Activated CD4-positive, alpha-beta T cell treated with anti-CD3 and anti-CD28 coated beads, Interleukin-2, amount 50 U/mL, for 48 hours (primary cell): ENCODE results near the gene GNG3.
"Not testable (repeated sequence)": the region's sequence is repeated elsewhere in the genome, so short reads cannot be mapped to it uniquely, and the experiment has no call there.

ENCODE experiments used
- DNase-seq, 2 experiments: peaks; one replicate each; pipeline ENCODE4 v3.0.0-alpha.2; 2020

The GNG3 gene

GRCh38 chr11:62707277-62707861, at the start of gene GNG3, which contains the start of gene BSCL2:
GNG3 (plus strand) TSS chr11:62707676; CDS start chr11:62708296, 620 bp downstream.
BSCL2 (minus strand) TSS chr11:62707424; CDS start chr11:62707195, 229 bp downstream.
- DNase-seq = no peak

- peak; percentile 59 for DNase-seq
Measured at GRCh38 chr11:62664405-62665074, 42.9 kb upstream of the GNG3 start.

- DNase-seq = peak; percentile 96 to 97
Measured at GRCh38 chr11:62665075-62665598, 42.3 kb upstream of the GNG3 start, which contains the start of the genes C11orf98 and CSKMT. C11orf98 (minus strand) TSS chr11:62665210; CDS start chr11:62665169, 41 bp downstream. CSKMT (plus strand) TSS chr11:62665312; CDS start chr11:62665880, 568 bp downstream.

DNA sequence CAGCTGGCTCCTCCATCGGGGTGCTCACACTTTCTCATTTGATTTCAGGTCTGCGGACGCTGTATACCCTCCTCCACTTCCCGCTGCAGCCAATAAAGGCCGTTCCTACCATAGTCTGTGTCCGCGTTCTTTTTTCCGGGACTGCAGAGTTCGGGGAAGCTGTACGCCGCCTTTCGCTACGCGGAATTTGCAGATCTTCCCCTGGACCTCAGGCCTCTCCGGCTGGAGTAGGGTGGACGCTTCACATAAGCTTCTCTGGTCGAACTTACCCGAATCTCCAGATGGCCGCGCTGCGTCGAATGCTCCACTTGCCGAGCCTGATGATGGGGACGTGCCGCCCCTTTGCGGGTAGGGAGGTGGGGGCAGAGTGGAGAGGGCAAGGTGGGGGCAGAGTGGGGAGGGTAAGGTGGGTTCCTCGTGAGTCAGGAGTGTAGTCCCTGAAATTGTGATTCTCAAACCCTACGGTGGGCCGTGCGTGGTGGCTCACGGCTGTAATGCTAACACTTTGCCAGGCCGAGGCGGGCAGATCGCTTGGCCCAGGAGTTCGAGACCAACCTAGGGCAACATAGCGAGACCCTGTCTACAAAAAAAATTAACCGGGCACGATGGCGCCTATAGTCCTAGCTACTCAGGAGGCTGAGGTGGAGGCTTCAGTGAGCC, 41.7 kb upstream of the GNG3 start:
- DNase-seq = peak; percentile 60 to 67

- peak in 1 of 2 experiments; percentile 37 for DNase-seq
Measured at GRCh38 chr11:62666259-62666926, 41.1 kb upstream of the GNG3 start.

DNA sequence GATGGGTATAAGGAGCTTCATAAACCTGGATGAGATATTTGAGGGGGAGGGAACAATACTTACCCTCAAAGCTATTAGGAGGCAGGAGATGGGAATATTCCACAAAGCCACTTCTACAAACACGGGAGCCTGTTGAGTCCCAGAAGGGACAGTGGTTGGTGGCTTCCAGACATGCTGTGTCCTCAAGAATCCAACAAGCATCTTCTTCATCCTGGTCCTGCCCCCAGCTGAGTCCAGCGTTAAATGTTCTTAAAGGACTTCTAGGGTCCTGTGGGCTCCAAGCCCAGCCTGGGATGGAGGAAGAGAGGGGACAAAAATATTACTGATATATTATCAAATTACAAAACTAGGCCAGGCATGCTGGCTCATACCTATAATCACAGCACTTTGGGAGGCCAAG, 40.0 kb upstream of the GNG3 start:
- no peak for DNase-seq

DNA sequence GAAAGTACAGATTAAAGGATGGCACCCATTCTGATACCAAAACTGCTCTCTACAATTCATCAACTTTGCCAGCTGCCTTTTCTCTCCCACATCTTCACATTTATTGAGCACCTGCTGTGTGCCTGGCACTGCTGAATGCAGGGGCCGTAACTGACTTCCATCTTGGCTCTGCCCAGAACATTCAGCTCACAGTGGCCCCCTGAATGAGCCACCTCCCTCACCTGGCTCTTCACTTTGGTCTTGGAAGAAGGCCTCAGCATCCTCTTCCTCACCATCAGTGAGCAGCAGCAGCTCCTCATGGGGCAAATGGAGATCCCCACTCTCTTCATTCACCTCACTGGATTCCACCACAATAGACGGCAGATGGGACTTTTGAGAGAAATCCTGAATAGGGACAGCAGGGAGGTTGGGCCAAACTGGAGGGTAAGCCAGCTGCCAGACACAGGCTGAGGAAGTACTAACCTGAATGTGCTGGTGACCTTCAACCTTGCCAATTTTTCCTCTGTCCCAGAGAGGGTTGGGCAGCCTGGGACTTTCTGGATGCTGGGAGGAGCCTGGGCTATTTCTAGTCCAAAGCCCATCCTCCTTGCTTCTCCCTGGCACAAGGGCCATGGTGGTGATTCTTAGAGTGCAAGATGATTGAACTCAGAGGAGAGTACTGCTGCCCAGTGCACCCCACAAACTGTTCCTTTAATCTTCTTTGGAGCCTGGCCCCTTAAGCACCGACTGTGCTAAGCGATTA, 37.9 kb upstream of the GNG3 start:
- DNase-seq = no peak

- no peak for DNase-seq
Measured at GRCh38 chr11:62671236-62671607, 36.3 kb upstream of the GNG3 start.

GRCh38 chr11:62671608-62672389, 35.7 kb upstream of the GNG3 start, which contains the start of the genes LBHD1 and UQCC3:
LBHD1 (minus strand) TSS chr11:62672267; CDS start chr11:62670031, 2,236 bp downstream.
UQCC3 (plus strand) TSS chr11:62671673; CDS start chr11:62671746, 73 bp downstream.
- peak; percentile 76 to 83 for DNase-seq

DNA sequence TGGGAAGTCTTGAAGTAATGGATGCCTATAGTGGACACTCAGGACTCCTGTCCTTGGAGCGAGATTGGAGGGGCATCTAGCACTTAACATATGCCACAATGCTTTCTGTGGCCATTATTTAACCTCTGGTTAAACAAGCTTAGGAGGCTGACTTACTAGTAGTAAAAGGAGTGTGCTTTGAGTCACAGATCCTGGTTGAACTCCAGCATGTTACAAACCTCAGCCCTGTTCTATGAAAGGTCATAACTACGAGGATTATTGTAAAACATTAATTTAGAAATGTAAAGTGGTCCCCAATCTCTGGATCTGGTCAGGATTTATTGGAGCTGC, 34.3 kb upstream of the GNG3 start:
- DNase-seq = no peak

- DNase-seq = not testable (repeated sequence)
Measured at GRCh38 chr11:62675415-62675814, 32.1 kb upstream of the GNG3 start.

GRCh38 chr11:62676698-62677097, 30.8 kb upstream of the GNG3 start:
- DNase-seq = no peak

- no peak for DNase-seq
Measured at GRCh38 chr11:62677156-62677555, 30.3 kb upstream of the GNG3 start.

- no peak for DNase-seq
Measured at GRCh38 chr11:62677714-62678113, 29.8 kb upstream of the GNG3 start.

GRCh38 chr11:62678433-62678769, 29.1 kb upstream of the GNG3 start:
- no peak for DNase-seq

GRCh38 chr11:62678770-62679696, 28.4 kb upstream of the GNG3 start, which contains the start of gene UBXN1:
UBXN1 (minus strand) TSS chr11:62679073; CDS start chr11:62678923, 150 bp downstream.
- peak; percentile 88 to 91 for DNase-seq

- DNase-seq = peak in 1 of 2 experiments; percentile 49
Measured at GRCh38 chr11:62680825-62681240, 26.6 kb upstream of the GNG3 start.

GRCh38 chr11:62682518-62682917, 25.0 kb upstream of the GNG3 start:
- DNase-seq = no peak

GRCh38 chr11:62687508-62688396, 19.7 kb upstream of the GNG3 start:
- no peak for DNase-seq
